Suprapubic skin (tissue), 4 donors: Measurements from ENCODE around the gene VPS39. TPM values are rescaled to one million over a fixed set of nuclear protein-coding genes. Genes with fewer than 3 reads are reported as not detected.

ENCODE experiments used
- DNase-seq, 2 donors: peaks; one replicate each; pipeline ENCODE4 v3.0.0-alpha.2; 2019; ENCODE audit warnings: low spot score in 2 of 2
- H3K27ac ChIP-seq: fragments of 200-600 bp; sonication (generic); one replicate; pipeline ENCODE4 v1.5.1; 2019
- H3K27me3 ChIP-seq: fragments of 200-600 bp; sonication (generic); one replicate; pipeline ENCODE4 v1.5.1; 2019
- H3K36me3 ChIP-seq: fragments of 200-600 bp; sonication (generic); one replicate; pipeline ENCODE4 v1.5.1; 2019
- H3K4me1 ChIP-seq: fragments of 200-600 bp; sonication (generic); one replicate; pipeline ENCODE4 v1.5.1; 2019
- H3K4me3 ChIP-seq: fragments of 200-600 bp; sonication (generic); one replicate; pipeline ENCODE4 v1.5.1; 2019; ENCODE audit warnings: mild to moderate bottlenecking
- H3K9me3 ChIP-seq: fragments of 200-600 bp; sonication (generic); one replicate; pipeline ENCODE4 v1.5.1; 2019
- CTCF ChIP-seq, 2 donors: fragments of 200-600 bp in 1 of 2; fragments of 450-650 bp in 1 of 2; sonication (generic) in 1 of 2; IDR thresholded peaks; one replicate each; pipeline ENCODE4 v1.5.1; 2016 to 2019; ENCODE audit warnings: antibody characterized with exemption in 2 of 2, mild to moderate bottlenecking in 1 of 2, moderate library complexity in 1 of 2
- EP300 ChIP-seq: sonication (generic); formaldehyde crosslinking; IDR thresholded peaks from one replicate; pipeline ENCODE4 v1.6.1; 2017; ENCODE audit warnings: antibody characterized with exemption
- POLR2A ChIP-seq, 2 donors: fragments of 450-650 bp; IDR thresholded peaks; one replicate each; pipeline ENCODE4 v1.6.1; 2017; ENCODE audit warnings: antibody characterized with exemption in 2 of 2, mild to moderate bottlenecking in 2 of 2, moderate library complexity in 2 of 2
- POLR2AphosphoS5 ChIP-seq, 3 donors: sonication (generic); formaldehyde crosslinking; IDR thresholded peaks; one replicate each; pipeline ENCODE4 v1.6.1; 2017; ENCODE audit warnings: antibody characterized with exemption in 3 of 3
- WGBS: methylation state at CpG from one replicate; pipeline ENCODE4 v1.1.5; 2018; 5-methylcytosine and 5-hydroxymethylcytosine counted together
- total RNA-seq, 4 donors: library from RNA; depleted of rRNA; stranded (reverse); fragments of >200 nt; gene quantifications; one replicate each; pipeline ENCODE4 v1.1.0, GENCODE V29; 2016

VPS39 gene
- total RNA-seq, 4 donors from 2014 or later: 44.9 to 158 (median 74.4) TPM

GRCh38 chr15:42138411-42138810, 69.7 kb downstream of the VPS39 start:
- TF ChIP-seq EP300 (no peak), CTCF (IDR thresholded peaks at IDR 0.05) (no peak), POLR2AphosphoS5 (IDR thresholded peaks at IDR 0.05) (no peak), POLR2A (IDR thresholded peaks at IDR 0.05) (no peak)
- DNase-seq: peak; percentile 37 to 43
- no peak overlapping the region for H3K4me3 ChIP-seq
- WGBS: 82% methylated on average over 4 of the region's 4 CpGs
- no peaks in the 10 kb centered on the region for H3K36me3 ChIP-seq
- H3K9me3 ChIP-seq: no peaks in the 10 kb centered on the region
- no peak overlapping the region for H3K27ac ChIP-seq
- peaks cover 8% of the 10 kb centered on the region for H3K4me1 ChIP-seq
- no peaks in the 10 kb centered on the region for H3K27me3 ChIP-seq

- H3K27me3 ChIP-seq: no peaks in the 10 kb centered on the region
- H3K4me3 ChIP-seq: no peak overlapping the region
- 55% methylated on average over 11 of the region's 11 CpGs for WGBS
- no peaks in the 10 kb centered on the region for H3K9me3 ChIP-seq
- DNase-seq: peak; percentile 44 to 65
- H3K27ac ChIP-seq: no peak overlapping the region
- H3K36me3 ChIP-seq: no peaks in the 10 kb centered on the region
- peaks cover 8% of the 10 kb centered on the region for H3K4me1 ChIP-seq
- TF ChIP-seq EP300: no peak
- TF ChIP-seq CTCF (IDR thresholded peaks at IDR 0.05): peak in 1 of 2 donors; percentile 38
- no peak for TF ChIP-seq POLR2AphosphoS5 (IDR thresholded peaks at IDR 0.05)
- no peak for TF ChIP-seq POLR2A (IDR thresholded peaks at IDR 0.05)
Observed at GRCh38 chr15:42137461-42138261, 70.4 kb downstream of the VPS39 start.

GRCh38 chr15:42136513-42136912, 71.6 kb downstream of the VPS39 start:
- 82% methylated on average over 11 of the region's 11 CpGs for WGBS

GRCh38 chr15:42135351-42135750, 72.8 kb downstream of the VPS39 start:
- no peaks in the 10 kb centered on the region for H3K27me3 ChIP-seq

More at GRCh38 chr15:42136513-42136912, 71.6 kb downstream of the VPS39 start:
- Histone ChIP-seq H3K4me3 (no peak overlapping the region), H3K36me3 (no peaks in the 10 kb centered on the region), H3K9me3 (no peaks in the 10 kb centered on the region), H3K27me3 (no peaks in the 10 kb centered on the region), H3K4me1 (peaks cover 8% of the 10 kb centered on the region), H3K27ac (no peak overlapping the region)
- TF ChIP-seq POLR2A (IDR thresholded peaks at IDR 0.05) (no peak), EP300 (no peak), CTCF (IDR thresholded peaks at IDR 0.05) (no peak), POLR2AphosphoS5 (IDR thresholded peaks at IDR 0.05) (no peak)
- DNase-seq: no peak

More at GRCh38 chr15:42135351-42135750, 72.8 kb downstream of the VPS39 start:
- no peaks in the 10 kb centered on the region for H3K36me3 ChIP-seq
- WGBS: 57% methylated on average over 1 of the region's 1 CpG
- H3K27ac ChIP-seq: no peak overlapping the region
- DNase-seq: no peak
- H3K4me1 ChIP-seq: peaks cover 8% of the 10 kb centered on the region
- TF ChIP-seq POLR2A (IDR thresholded peaks at IDR 0.05) (no peak), CTCF (IDR thresholded peaks at IDR 0.05) (no peak), POLR2AphosphoS5 (IDR thresholded peaks at IDR 0.05) (no peak), EP300 (no peak)
- H3K4me3 ChIP-seq: no peak overlapping the region
- no peaks in the 10 kb centered on the region for H3K9me3 ChIP-seq
